Activated T-cell treated with anti-CD3 and anti-CD28 coated beads, Interleukin-2, amount 50 U/mL, for 72 hours (primary cell): ENCODE data around the gene CACNA2D4. TPM values are rescaled to one million over a fixed set of nuclear protein-coding genes. Genes with fewer than 3 reads are reported as not detected.
A peak's percentile ranks its signal among the peaks of the same experiment; 100 is the strongest.

Experiments used
- ATAC-seq, 2 donors: fragments of 150-1000 bp; cut with Tn5 transposase; replicated peaks in 1 of 2; 2 replicates each; pipeline ENCODE4 v1.10.0; 2021; ENCODE audit warnings: moderate library complexity in 2 of 2, mild to moderate bottlenecking in 1 of 2
- DNase-seq, 2 donors: peaks; one replicate each; pipeline ENCODE4 v3.0.0; 2021 to 2022; ENCODE audit warnings: mixed read lengths in 1 of 2
- H3K27ac Mint-ChIP-seq: one replicate; pipeline ENCODE4 v1.8.0; 2022; ENCODE audit warnings: mild to moderate bottlenecking, moderate library complexity, mixed read lengths
- H3K27me3 Mint-ChIP-seq: one replicate; pipeline ENCODE4 v1.8.0; 2022; ENCODE audit warnings: low read depth, mixed read lengths
- H3K36me3 Mint-ChIP-seq, 2 donors: one replicate each; pipeline ENCODE4 v1.8.0; 2022; ENCODE audit warnings: mixed read lengths in 2 of 2, mild to moderate bottlenecking in 1 of 2; ENCODE audit not compliant: insufficient read depth in 2 of 2
- H3K4me1 Mint-ChIP-seq: one replicate; pipeline ENCODE4 v1.8.0; 2022; ENCODE audit warnings: low read depth, mixed read lengths
- H3K4me3 Mint-ChIP-seq, 2 donors: one replicate each; pipeline ENCODE4 v1.8.0; 2022; ENCODE audit warnings: mild to moderate bottlenecking in 2 of 2, mixed read lengths in 2 of 2, moderate library complexity in 2 of 2
- H3K9me3 Mint-ChIP-seq, 2 donors: one replicate each; pipeline ENCODE4 v1.8.0; 2022; ENCODE audit warnings: mixed read lengths in 2 of 2
- total RNA-seq, 2 donors: library from RNA; stranded (reverse); gene quantifications; one replicate each; pipeline ENCODE4 v1.2.3, GENCODE V29; 2022

The CACNA2D4 gene
- total RNA-seq, 2 donors from 2014 or later: 6.0 to 7.2 TPM

DNA sequence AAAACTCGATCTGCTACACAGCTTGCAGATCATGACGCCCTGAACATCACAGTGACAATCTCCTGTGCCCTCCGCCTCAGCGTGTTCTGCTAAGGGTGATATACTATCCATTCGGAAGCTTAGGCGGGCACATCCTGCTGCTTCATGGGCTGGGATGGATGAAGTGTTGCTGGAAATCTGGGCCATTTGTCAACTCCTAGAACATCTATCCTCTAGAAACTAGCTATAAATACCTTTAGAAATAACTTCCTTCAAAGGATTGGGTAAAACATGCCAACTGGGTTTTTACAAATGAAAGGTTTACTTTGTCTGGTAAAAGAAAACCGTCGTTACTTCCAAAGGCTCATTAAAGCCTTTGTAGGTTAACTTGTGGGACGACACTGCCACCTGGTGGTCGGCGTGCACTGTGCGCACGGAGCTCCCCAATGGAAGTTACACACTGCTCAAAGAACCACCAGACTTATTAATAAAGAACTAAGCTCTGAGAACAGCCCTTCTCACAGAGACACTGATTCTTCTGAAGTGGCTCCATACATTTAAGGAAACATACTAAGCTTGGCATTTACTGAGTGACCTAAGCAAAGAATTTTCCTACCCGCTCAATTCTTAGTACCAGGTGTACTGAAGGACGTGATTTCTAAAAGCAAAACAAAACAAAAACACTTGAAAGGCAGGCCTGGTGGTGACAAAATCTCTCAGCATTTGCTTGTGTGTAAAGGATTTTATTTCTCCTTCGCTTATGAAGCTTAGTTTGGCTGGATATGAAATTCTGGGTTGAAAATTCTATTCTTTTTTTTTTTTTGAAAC lies 21.6 kb upstream of the CACNA2D4 start:
- H3K27me3 Mint-ChIP-seq: no peaks in the 10 kb centered on the region
- H3K9me3 Mint-ChIP-seq: peaks cover 0 to 1% of the 10 kb centered on the region in 2 donors
- peaks cover 5 to 12% of the 10 kb centered on the region in 2 donors for H3K36me3 Mint-ChIP-seq
- peak; percentile 83 to 88 for DNase-seq
- peaks cover 4% of the 10 kb centered on the region for H3K4me1 Mint-ChIP-seq
- H3K4me3 Mint-ChIP-seq: no peak overlapping the region
- peak; percentile 88 to 97 for ATAC-seq
- peak overlapping the region; percentile 34 for H3K27ac Mint-ChIP-seq

DNA sequence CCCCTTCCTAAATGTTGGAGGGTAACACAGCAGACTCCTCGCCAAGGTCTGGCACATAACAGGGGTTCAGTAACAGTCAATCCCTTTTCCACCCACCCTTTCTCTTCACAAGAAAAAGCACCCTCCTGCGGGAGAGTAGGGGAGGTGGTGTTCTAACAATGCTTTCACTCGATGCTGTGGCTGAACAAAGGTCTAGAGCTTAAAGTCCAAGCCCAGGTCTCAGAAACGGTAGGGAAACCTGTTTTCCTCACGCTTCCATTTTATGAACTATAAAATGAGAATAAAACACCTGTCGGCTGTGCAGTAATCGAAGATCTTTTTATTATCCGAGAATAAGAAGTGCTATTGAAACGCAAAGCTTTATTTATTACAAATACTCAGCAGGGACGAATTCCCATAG lies 20.9 kb upstream of the CACNA2D4 start:
- Mint-ChIP-seq H3K9me3 (no peaks in the 10 kb centered on the region), H3K4me1 (peaks cover 4% of the 10 kb centered on the region), H3K27me3 (no peaks in the 10 kb centered on the region), H3K36me3 (peaks cover 4 to 9% of the 10 kb centered on the region in 2 donors), H3K4me3 (no peak overlapping the region), H3K27ac (no peak overlapping the region)
- DNase-seq: no peak
- ATAC-seq: no peak

DNA sequence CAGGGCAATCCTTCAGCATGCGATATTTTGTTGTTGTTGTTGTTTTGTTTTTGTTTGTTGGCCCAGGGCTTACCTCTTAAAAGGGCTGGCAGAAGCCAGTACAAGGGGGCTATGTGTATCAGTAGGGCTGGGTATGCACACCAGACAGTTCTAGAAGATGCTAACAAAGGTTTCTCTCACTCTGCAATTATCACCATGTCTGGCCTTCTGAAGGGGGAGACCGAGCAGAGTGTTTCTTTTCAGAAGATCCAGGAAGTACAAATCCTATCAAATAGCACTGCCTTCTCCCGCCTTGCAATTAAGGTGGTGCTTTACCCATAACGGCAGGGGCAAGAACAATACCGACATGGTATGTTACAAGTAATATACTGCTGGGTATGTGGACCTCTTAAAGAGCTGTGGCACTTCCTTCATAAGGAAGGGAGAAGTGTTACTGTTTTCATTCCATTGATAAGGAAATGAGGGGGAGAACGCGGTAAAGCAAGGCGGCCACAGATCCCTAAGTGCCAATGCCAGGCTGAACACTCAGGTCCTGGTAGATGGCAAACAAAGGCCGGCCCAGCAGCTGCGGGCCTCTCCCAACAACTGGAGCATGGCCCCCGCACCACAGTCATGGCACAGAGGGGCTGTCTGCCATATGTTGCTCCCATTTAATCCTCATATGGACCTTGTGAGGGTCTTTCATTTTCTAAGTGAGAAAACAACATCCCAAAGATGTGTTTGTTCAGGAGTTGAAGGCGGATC lies 19.2 kb upstream of the CACNA2D4 start:
- no peak for ATAC-seq
- peaks cover 1 to 3% of the 10 kb centered on the region in 2 donors for H3K36me3 Mint-ChIP-seq
- H3K27ac Mint-ChIP-seq: no peak overlapping the region

GRCh38 chr12:1936406-1937320 lies 18.2 kb upstream of the CACNA2D4 start:
- Mint-ChIP-seq H3K9me3 (no peaks in the 10 kb centered on the region), H3K4me1 (peaks cover 4% of the 10 kb centered on the region), H3K27ac (no peak overlapping the region), H3K27me3 (no peaks in the 10 kb centered on the region), H3K36me3 (peaks cover 1 to 3% of the 10 kb centered on the region in 2 donors), H3K4me3 (no peak overlapping the region)
- DNase-seq (no peak), ATAC-seq (no peak)

More for the DNA sequence above, 19.2 kb upstream of the CACNA2D4 start:
- H3K4me1 Mint-ChIP-seq: peaks cover 4% of the 10 kb centered on the region
- no peak for DNase-seq
- H3K4me3 Mint-ChIP-seq: no peak overlapping the region
- no peaks in the 10 kb centered on the region for H3K27me3 Mint-ChIP-seq
- no peaks in the 10 kb centered on the region for H3K9me3 Mint-ChIP-seq

- no peaks in the 10 kb centered on the region for H3K36me3 Mint-ChIP-seq
- no peak overlapping the region for H3K27ac Mint-ChIP-seq
- H3K9me3 Mint-ChIP-seq: no peaks in the 10 kb centered on the region
- H3K27me3 Mint-ChIP-seq: no peaks in the 10 kb centered on the region
- DNase-seq: no peak
- no peak for ATAC-seq
- H3K4me3 Mint-ChIP-seq: no peak overlapping the region
- H3K4me1 Mint-ChIP-seq: peaks cover 4% of the 10 kb centered on the region
These were observed 17.4 kb upstream of the CACNA2D4 start for GRCh38 chr12:1935700-1936378.

DNA sequence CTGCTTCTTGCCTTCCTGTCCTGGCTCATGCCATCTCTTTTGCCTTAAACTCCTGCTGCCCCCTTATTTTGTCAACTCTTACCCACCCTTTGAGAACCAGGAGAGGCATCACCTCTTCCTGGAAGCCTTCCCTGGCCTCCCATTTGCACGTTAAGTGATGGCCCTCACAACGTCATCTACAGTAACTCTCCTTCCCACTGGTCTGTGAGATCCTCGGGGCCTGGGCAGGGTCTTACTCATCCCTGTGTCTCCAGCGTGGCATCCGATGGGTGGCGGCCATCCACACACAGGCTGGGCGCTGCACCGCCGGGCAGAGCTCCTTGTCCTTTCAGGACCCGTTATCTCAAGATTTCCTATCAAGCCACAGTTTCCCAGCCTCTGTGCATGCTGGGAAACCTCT lies 16.8 kb upstream of the CACNA2D4 start:
- Mint-ChIP-seq H3K36me3 (no peaks in the 10 kb centered on the region), H3K4me1 (peaks cover 4% of the 10 kb centered on the region), H3K27me3 (no peaks in the 10 kb centered on the region), H3K9me3 (no peaks in the 10 kb centered on the region), H3K4me3 (no peak overlapping the region), H3K27ac (no peak overlapping the region)
- ATAC-seq (no peak), DNase-seq (no peak)

DNA sequence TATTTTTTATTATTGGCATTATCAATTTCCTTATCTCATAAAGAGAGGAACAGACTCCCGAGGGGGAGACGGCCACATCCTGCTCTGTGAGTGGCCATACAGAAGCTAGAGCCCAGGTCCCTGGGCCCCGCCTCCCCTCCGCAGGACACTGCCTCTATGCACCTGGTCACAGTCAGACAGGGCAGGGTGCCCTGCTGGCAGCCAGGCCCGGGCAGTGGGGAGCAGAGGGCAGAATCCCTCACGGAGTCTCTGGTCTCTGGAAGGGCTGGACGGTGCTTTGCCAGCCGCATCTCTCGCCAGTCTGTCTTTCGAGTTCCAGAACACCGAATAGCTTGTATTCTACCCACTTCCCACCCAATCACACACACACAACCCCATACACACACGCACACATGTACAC lies 16.4 kb upstream of the CACNA2D4 start:
- Mint-ChIP-seq H3K27ac (no peak overlapping the region), H3K4me1 (peaks cover 2% of the 10 kb centered on the region), H3K27me3 (no peaks in the 10 kb centered on the region), H3K4me3 (no peak overlapping the region), H3K9me3 (no peaks in the 10 kb centered on the region), H3K36me3 (no peaks in the 10 kb centered on the region)
- no peak for DNase-seq
- ATAC-seq: peak in 1 of 2 donors; percentile 13

DNA sequence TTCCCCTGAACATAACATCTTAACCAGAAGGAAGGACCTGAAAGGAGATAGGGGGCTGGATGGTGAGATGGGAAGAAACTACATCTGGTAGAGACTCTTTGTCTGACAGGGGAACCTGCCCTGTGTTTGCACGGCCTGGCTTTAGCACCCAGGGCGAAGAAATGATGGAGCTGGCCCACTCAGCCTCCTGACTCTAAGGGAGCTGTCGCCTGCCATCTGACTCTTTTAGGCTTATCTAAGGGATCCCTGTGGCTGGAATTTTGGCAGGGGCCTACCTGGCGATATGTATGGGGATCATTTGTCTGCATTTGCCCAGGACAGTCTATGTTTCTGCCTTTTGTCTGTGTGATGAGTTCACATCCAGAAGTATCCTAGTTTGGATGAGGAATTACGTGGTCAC lies 15.6 kb upstream of the CACNA2D4 start:
- no peak for ATAC-seq
- H3K27me3 Mint-ChIP-seq: no peaks in the 10 kb centered on the region
- H3K4me3 Mint-ChIP-seq: no peak overlapping the region
- DNase-seq: no peak
- H3K4me1 Mint-ChIP-seq: peaks cover 4% of the 10 kb centered on the region
- no peaks in the 10 kb centered on the region for H3K36me3 Mint-ChIP-seq
- H3K27ac Mint-ChIP-seq: no peak overlapping the region
- no peaks in the 10 kb centered on the region for H3K9me3 Mint-ChIP-seq

DNA sequence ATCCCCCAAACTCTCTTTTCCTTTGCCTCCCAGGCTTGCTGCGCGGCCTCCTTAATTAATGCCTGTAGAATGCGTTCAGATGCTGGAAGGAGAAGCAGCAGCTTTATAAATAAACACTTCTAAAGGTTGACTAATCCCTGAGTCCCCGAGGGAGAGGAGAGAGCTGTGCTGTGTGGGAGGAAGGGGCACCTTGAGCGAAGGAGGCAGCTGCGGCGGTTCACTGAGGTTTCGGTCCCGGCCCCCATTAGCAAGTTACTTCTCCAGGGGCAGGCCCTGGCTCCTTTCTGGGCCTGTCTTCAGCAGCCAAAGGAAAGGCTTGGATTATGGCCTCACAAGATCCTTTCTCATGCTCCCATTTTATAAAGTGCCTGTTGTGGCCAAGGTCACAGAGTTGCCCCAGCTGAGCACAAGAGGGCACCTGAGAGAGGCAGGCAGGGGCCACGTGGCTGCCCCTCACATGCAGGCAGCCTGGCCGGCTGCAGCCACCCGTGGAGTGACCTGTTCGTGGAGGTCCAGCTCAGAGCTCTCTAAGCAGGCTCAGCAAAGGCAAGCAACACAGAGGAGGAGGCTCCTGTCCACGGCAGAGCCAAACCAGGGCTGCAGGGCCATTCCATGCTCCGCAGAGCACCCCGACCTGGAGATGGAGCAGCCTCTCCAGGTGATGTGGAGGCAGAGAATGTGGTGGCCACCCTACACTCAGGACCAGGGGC lies 15.0 kb upstream of the CACNA2D4 start:
- H3K36me3 Mint-ChIP-seq: no peaks in the 10 kb centered on the region
- H3K4me3 Mint-ChIP-seq: no peak overlapping the region
- ATAC-seq (no peak), DNase-seq (no peak)
- no peaks in the 10 kb centered on the region for H3K27me3 Mint-ChIP-seq
- peaks cover 6% of the 10 kb centered on the region for H3K4me1 Mint-ChIP-seq
- no peak overlapping the region for H3K27ac Mint-ChIP-seq
- no peaks in the 10 kb centered on the region for H3K9me3 Mint-ChIP-seq

DNA sequence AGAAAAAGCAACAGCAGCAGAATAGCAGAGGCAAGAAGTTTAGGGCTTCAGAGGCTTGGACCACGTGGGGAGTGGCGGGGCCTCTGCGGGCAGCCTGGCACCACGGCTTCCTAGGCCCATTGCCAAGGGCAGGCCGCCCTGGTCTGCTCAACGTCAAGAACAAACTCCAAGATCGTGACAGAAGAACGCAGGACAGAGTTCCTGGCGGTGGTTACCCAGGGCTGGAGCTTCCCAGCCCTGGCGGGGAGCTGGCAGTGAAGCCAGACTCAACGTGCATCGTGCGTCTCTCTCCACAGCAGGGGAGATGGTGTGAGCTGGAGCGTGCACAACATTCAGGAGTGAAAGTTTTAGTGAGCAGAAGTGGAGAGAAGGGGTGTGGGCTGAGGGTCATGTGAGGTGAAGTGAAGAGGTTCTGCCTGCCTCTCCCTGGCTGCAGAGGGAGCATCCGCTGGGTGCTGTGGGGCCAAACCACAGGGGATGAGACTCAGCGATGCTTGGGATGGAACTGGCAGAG lies 13.9 kb upstream of the CACNA2D4 start:
- H3K27me3 Mint-ChIP-seq: no peaks in the 10 kb centered on the region

DNA sequence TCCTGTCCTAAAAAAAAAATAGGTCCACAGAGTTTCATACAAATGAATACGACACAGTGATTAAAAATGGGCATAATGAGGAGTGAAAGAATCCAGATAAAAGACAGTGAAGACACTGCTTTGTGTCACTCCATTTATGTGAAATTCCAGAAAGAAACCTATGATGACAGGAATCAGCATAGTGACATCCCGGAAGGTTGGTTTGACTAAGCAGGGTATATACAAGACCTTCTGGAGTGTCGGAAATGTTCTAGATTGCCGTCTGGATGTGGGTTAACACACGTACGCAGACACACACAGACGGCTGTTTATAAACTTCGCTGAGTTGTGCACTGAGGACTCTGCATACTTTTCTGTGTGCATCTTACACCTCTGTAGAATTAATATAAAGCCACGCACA lies 13.2 kb upstream of the CACNA2D4 start:
- Mint-ChIP-seq H3K27ac (no peak overlapping the region), H3K36me3 (no peaks in the 10 kb centered on the region), H3K4me1 (peaks cover 6% of the 10 kb centered on the region), H3K27me3 (no peaks in the 10 kb centered on the region), H3K4me3 (no peak overlapping the region), H3K9me3 (no peaks in the 10 kb centered on the region)
- no peak for DNase-seq
- ATAC-seq: no peak

More for the DNA sequence above, 13.9 kb upstream of the CACNA2D4 start:
- no peak overlapping the region for H3K27ac Mint-ChIP-seq
- ATAC-seq (no peak), DNase-seq (no peak)
- H3K4me3 Mint-ChIP-seq: no peak overlapping the region
- no peaks in the 10 kb centered on the region for H3K9me3 Mint-ChIP-seq
- H3K4me1 Mint-ChIP-seq: peaks cover 6% of the 10 kb centered on the region
- H3K36me3 Mint-ChIP-seq: no peaks in the 10 kb centered on the region
